GM18870 (cell line): Measurements from ENCODE around the gene TCOF1.
"Not testable (repeated sequence)": the region's sequence is repeated elsewhere in the genome, so short reads cannot be mapped to it uniquely, and the experiment has no call there.

Experiments
- ATAC-seq: cut with Tn5 transposase; IDR thresholded peaks from one replicate; pipeline ENCODE4 v1.9.1; 2021; ENCODE audit warnings: moderate library complexity; ENCODE audit not compliant: unreplicated experiment

Gene TCOF1

GRCh38 chr5:150413902-150414790 is 56.6 kb downstream of the TCOF1 start:
- ATAC-seq = not testable (repeated sequence)

GRCh38 chr5:150419630-150420270 is 62.3 kb downstream of the TCOF1 start:
- ATAC-seq = peak; percentile 74

- ATAC-seq = no peak
These were observed 64.6 kb downstream of the TCOF1 start for GRCh38 chr5:150422075-150422474.

- no peak for ATAC-seq
These were observed 65.3 kb downstream of the TCOF1 start for GRCh38 chr5:150422758-150423157.

- ATAC-seq = not testable (repeated sequence)
These were observed 68.7 kb downstream of the TCOF1 start for GRCh38 chr5:150426165-150426564.

GRCh38 chr5:150428106-150428876 is 70.8 kb downstream of the TCOF1 start:
- ATAC-seq = no peak

- ATAC-seq = no peak
These were observed 71.5 kb downstream of the TCOF1 start for GRCh38 chr5:150428978-150429377.

- peak; percentile 70 for ATAC-seq
These were observed 71.9 kb downstream of the TCOF1 start for GRCh38 chr5:150429410-150429873.

- no peak for ATAC-seq
These were observed 73.6 kb downstream of the TCOF1 start for GRCh38 chr5:150431048-150431447.

- no peak for ATAC-seq
These were observed 74.1 kb downstream of the TCOF1 start for GRCh38 chr5:150431574-150431973.

- ATAC-seq = no peak
These were observed 77.0 kb downstream of the TCOF1 start for GRCh38 chr5:150434464-150434863.

- ATAC-seq = peak; percentile 89
These were observed 78.7 kb downstream of the TCOF1 start for GRCh38 chr5:150436141-150436680.

- no peak for ATAC-seq
These were observed 81.5 kb downstream of the TCOF1 start for GRCh38 chr5:150438873-150439546.

- no peak for ATAC-seq
These were observed 83.7 kb downstream of the TCOF1 start for GRCh38 chr5:150440948-150441812.

GRCh38 chr5:150441813-150442698 is 84.6 kb downstream of the TCOF1 start:
- ATAC-seq = no peak

- no peak for ATAC-seq
These were observed 85.2 kb downstream of the TCOF1 start for GRCh38 chr5:150442699-150443080.

- no peak for ATAC-seq
These were observed 86.0 kb downstream of the TCOF1 start for GRCh38 chr5:150443242-150444075.

- ATAC-seq = no peak
These were observed 87.3 kb downstream of the TCOF1 start for GRCh38 chr5:150444770-150445169.
